LNCAP (cell line): ENCODE results near the gene CACNA2D4.

Source experiments
- TF ChIP-seq, protein P1 (sequence below): fragments of 450-650 bp; IDR thresholded peaks from 2 replicates; pipeline ENCODE4 v1.5.1; 2017; ENCODE audit warnings: mild to moderate bottlenecking

CACNA2D4 gene

DNA sequence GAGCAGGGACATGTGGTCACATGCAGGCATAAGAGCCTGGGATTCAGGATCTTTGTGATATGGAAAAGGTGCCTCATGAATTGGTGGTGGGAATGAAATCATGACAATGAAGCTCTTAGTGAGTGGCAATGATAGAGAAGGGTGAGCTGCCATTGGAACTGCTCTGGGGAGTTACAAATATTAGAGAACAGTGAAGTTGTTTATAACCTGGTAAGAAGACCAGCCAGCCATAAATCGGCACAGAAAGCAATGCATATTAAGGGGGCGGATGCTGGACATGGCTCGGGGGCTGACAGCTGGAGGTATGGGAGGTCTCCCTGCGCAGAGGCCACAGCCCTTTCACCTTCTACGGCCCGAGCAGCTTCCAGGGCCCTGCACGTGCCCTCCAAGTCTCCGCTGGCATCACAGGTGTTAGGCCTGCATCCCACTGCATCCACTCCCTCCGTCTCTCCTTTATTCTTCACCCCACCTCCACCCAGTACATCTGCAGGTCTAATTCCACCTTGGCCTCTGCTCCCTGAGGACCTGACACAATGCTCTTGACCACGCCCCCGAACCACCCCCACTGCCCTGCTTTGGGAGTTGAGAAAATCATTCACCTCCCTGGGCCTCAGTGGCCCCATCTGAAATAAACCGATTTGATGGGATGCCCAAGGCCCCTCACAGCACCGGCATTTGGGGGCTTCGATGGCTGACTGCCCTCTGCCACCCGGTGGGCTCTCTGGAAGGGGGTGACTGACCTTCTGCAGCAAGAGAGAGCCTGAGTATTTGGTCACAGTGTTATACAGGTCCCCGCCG lies 4.1 kb downstream of the CACNA2D4 start:
- TF ChIP-seq, protein P1, sequence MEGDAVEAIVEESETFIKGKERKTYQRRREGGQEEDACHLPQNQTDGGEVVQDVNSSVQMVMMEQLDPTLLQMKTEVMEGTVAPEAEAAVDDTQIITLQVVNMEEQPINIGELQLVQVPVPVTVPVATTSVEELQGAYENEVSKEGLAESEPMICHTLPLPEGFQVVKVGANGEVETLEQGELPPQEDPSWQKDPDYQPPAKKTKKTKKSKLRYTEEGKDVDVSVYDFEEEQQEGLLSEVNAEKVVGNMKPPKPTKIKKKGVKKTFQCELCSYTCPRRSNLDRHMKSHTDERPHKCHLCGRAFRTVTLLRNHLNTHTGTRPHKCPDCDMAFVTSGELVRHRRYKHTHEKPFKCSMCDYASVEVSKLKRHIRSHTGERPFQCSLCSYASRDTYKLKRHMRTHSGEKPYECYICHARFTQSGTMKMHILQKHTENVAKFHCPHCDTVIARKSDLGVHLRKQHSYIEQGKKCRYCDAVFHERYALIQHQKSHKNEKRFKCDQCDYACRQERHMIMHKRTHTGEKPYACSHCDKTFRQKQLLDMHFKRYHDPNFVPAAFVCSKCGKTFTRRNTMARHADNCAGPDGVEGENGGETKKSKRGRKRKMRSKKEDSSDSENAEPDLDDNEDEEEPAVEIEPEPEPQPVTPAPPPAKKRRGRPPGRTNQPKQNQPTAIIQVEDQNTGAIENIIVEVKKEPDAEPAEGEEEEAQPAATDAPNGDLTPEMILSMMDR: no peak

DNA sequence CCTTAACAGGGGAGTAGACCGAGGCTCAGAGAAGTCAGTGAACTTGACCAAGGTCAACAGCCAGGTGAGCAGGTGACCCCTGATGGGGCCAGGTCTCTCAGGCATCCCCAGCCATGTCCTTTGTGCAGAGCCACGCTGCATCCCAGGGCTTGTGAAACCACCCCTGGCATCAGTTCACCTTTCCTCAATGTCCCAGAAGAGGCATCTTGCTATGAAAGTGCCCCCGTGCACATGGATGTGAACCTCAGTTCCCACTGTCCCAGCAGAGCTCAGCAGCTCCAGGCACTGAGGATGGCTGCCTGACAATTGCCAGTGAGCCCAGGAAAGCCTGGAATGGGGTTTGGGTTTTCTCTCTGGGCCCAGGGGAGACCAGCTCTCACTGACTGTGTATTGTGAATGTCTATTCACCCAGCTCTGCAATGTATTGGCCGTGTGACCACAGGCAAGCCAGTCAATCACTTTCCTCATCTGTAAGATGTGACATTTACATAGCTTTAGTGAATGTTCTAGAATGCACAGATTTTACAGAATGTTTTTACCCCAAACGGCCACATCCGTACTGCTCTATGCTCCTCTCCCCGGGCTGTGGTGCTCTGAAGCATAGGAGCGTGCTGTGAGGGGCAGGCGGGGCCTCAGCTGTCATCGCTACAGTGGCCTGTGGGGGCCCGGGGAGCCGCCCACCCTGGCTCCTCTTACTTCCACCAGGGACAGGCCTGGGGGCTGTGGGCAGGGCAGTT lies 4.9 kb downstream of the CACNA2D4 start:
- TF ChIP-seq, protein P1: no peak

DNA sequence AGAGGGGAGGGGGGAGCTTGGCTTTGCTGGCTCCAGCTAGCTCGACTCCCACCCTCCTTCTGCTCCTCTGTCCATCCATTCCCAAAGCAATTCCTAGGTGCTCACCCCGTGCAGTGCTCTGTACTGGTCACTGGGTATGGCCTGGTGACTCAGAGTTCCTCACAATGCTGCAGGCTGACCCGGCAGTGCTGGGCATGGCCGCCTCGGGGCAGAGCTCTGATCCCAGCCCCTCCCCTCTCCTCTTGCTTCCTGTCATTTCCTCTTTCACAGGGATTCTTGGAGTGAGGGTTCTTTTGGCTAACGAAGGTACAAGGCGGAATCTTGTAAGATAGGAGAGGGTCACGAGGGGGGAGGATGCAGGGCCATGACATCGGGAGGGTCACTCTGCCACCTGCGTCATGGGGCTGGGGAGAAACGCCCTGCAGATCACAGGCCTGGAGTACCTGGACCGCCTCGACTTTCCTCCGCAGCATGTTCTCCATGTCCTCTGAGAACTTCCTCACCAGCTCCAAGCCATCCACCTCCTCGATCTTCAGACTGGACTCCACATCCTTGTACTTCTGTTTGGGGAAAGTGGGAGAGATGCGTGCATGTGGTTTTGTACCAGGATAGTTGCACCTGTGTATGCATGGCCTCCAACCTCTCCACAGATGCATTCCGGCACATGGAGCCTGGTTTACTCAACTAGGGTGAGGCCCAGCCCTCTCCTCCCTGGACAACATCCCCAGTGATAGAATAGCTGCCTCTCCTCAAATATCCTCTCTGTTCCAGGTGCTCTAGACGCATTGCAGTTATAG lies 5.7 kb downstream of the CACNA2D4 start:
- TF ChIP-seq, protein P1: no peak

DNA sequence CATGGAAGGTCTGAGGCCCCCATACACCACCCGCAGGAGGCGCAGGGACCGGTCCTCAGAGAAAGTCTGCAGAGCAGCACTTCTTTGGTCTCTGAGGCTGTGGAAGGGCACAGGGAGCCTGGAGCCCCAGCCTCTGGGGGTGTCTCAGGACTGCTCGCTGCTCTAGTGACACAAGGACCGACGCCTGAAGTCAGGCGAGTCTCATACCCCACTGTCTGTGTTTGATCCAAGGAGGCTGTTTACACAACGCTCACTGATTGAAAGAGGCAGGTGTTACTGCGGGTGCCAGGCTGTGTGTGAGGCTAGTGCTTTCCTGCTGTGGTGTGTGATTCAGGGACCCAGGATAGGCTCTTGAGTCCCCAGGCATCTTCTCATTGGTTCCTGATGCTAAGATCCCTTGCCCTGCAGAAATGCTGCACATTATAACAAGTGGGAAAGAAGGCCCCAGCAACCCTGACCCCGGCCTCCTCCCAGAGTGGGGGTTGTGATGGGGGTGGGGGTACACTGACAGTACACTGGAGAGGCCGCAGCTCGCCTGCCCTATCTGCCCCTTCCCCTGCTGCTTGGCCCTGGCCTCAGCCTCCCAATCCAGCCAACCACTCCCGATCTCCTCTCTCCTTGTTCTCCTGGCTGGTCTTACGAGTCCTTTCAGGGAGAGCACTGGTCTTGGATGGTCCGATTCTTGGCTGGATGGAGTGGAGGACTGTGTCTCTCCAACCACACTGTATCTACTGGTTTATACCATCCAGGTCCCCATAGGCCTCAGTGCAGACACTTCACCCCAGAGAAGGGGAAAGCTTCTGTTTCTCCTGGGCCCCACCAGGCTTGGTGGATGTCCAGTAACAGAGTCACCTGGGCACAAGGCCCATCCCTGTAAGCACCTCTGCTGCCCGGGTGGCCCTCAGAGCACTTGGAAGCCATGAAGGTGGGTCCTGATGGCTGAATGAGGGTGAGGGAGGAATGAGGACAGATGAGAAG lies 6.6 kb downstream of the CACNA2D4 start:
- TF ChIP-seq, protein P1: no peak

DNA sequence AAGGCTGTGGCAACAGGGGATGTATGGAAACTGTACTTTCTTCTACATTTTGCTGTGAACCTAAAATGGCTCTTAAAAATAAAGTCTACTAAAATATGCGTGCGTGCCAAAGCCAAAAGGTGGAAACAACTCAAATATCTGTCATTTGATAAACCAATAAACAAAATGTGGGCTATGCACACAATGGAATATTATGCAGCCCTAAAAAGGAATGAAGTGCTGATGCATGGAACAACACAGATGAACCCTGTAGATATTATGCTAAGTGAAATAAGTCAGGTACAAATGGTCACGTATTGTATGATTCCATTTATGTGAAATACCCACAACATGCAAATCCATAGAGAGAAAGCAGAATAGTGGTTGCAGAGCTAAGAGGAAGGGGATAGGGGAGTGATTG lies 8.0 kb downstream of the CACNA2D4 start:
- TF ChIP-seq, protein P1: no peak

DNA sequence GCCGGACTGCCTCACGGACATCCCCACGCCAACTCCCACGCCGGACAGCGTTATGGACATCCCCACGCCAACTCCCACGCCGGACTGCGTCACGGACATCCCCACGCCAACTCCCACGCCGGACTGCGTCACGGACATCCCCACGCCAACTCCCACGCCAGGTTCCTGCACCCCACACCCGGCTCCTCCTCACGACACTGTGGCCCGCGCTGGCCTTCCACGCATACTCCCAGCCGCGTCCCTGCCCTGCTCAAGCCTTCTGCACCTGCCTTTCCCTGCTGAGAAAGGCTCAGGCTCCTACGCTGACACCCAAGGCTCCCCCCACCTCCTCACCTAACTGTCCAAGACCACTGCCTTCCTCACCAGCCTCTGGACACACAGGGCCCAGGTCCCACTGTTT lies 9.7 kb downstream of the CACNA2D4 start:
- TF ChIP-seq, protein P1: no peak
